Body of pancreas (tissue), 4 donors: ENCODE measurements around the gene CASKIN2.

Experiments used
- POLR2A ChIP-seq, 3 donors: fragments of 450-650 bp; IDR thresholded peaks; one replicate each; pipeline ENCODE4 v1.6.1; 2016; ENCODE audit warnings: antibody characterized with exemption in 3 of 3, mild to moderate bottlenecking in 2 of 3
- TF ChIP-seq, protein P1 (sequence below), 7 experiments: fragments of 450-650 bp in 4 of 7; fragments of 200-600 bp in 3 of 7; sonication (generic) in 3 of 7; IDR thresholded peaks; one replicate each; pipeline ENCODE4 v1.5.1; 2016 to 2019; ENCODE audit warnings: antibody characterized with exemption in 7 of 7

DNA sequence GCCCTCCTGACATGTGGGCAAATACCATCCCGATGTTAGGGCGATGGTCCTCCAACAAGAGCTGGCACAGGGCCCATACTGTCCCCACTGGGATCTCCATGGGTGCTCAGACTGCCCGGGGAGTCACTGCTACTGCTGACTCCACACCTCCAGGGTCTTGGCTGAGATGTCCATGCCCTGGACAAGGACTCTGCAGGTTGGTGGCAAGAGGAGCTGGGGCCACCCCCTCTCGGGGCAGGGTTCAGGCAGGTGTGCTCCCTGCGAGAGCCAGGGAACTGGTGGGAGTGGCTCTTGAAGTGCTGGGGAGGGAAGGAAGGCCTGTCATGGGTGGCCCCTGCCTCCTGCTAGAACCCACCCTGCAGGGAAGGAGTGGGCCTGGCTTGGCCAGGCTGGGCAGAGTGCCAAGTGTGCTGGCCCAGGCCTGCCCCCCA lies 6.4 kb downstream of the CASKIN2 start:
- TF ChIP-seq, protein P1, sequence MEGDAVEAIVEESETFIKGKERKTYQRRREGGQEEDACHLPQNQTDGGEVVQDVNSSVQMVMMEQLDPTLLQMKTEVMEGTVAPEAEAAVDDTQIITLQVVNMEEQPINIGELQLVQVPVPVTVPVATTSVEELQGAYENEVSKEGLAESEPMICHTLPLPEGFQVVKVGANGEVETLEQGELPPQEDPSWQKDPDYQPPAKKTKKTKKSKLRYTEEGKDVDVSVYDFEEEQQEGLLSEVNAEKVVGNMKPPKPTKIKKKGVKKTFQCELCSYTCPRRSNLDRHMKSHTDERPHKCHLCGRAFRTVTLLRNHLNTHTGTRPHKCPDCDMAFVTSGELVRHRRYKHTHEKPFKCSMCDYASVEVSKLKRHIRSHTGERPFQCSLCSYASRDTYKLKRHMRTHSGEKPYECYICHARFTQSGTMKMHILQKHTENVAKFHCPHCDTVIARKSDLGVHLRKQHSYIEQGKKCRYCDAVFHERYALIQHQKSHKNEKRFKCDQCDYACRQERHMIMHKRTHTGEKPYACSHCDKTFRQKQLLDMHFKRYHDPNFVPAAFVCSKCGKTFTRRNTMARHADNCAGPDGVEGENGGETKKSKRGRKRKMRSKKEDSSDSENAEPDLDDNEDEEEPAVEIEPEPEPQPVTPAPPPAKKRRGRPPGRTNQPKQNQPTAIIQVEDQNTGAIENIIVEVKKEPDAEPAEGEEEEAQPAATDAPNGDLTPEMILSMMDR (IDR thresholded peaks at IDR 0.05) = no peak
- TF ChIP-seq POLR2A (IDR thresholded peaks at IDR 0.05) = no peak
